ENCODE results near the gene RCAN3. TPM values are rescaled to one million over a fixed set of nuclear protein-coding genes. Genes with fewer than 3 reads are reported as not detected.

RCAN3 gene
- total and polyA plus RNA-seq, 2 of the 13 experiments (the other 11 are each of a cell fraction or from before 2014, with no cell fraction given): 12.2 to 13.3 TPM

DNA sequence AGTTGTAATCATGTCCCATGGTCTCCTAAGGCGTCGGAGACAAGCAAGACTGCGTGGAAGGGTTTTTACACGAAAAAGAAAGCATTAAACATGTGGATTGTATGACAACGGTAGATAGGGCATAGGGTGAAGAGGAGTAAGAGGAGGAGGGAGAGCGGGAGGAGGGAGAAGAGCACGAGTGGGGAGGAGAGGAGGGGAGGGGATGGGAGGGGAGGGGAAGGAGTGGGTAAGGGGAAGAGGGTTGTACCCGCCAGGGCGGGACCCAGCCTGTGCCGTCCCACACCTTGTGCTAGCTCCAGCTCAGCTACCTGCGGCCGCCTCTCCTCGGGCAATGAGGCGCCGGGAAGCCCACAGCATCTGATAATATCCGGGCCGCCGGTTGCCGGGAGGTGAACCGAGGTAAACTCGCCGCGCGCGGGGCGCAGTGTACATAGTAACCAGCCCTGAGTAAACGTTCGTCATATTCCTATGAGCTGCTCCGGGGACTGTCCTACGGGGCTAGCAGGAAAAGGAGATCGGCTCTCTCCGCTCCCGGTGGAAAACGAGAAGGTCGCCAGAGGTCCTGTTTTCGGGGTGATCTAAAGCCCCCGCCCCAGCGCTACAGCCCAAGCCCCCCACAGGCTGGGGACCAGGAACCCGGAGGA, 449 bp upstream of the RCAN3 start (continued):
- TF ChIP-seq, protein P1, sequence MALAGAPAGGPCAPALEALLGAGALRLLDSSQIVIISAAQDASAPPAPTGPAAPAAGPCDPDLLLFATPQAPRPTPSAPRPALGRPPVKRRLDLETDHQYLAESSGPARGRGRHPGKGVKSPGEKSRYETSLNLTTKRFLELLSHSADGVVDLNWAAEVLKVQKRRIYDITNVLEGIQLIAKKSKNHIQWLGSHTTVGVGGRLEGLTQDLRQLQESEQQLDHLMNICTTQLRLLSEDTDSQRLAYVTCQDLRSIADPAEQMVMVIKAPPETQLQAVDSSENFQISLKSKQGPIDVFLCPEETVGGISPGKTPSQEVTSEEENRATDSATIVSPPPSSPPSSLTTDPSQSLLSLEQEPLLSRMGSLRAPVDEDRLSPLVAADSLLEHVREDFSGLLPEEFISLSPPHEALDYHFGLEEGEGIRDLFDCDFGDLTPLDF (CRISPR knock-in tag; IDR thresholded peaks at IDR 0.05): no peak
- TF ChIP-seq MXD4 (CRISPR knock-in tag; IDR thresholded peaks at IDR 0.05) (no peak), ZNF616 (CRISPR knock-in tag; IDR thresholded peaks at IDR 0.05; ENCODE audit: low read depth) (no peak; the same call in 1 of the 2 replicates), NFE2L2 (IDR thresholded peaks at IDR 0.05; ENCODE audit: low read length) (no peak), ZFP82 (CRISPR knock-in tag; IDR thresholded peaks at IDR 0.05; ENCODE audit: borderline replicate concordance) (0 out of 2 replicates have a peak, but pooled peaks have one; percentile 34), NFE2 (CRISPR knock-in tag; IDR thresholded peaks at IDR 0.05) (no peak), SATB2 (CRISPR knock-in tag; IDR thresholded peaks at IDR 0.05) (no peak), ZNF619 (CRISPR knock-in tag; IDR thresholded peaks at IDR 0.05) (0 out of 2 replicates have a peak, but pooled peaks have one; percentile 48), SP1 (IDR thresholded peaks at IDR 0.05) (no peak), SP1 (CRISPR knock-in tag; IDR thresholded peaks at IDR 0.05) (no peak), TEAD3 (CRISPR knock-in tag; optimal IDR thresholded peaks at IDR 0.05; ENCODE audit: borderline replicate concordance) (peak; percentile 7), RBM39 (IDR thresholded peaks at IDR 0.05; ENCODE audit: low read depth, low read length, poor library complexity, severe bottlenecking) (no peak), ZSCAN21 (CRISPR knock-in tag; IDR thresholded peaks at IDR 0.05; ENCODE audit: borderline replicate concordance) (no peak), PHF8 (CRISPR knock-in tag; IDR thresholded peaks at IDR 0.05) (0 out of 2 replicates have a peak, but pooled peaks have one; percentile 19), MBNL3 (CRISPR knock-in tag; conservative IDR thresholded peaks at IDR 0.05) (no peak), ZBTB37 (CRISPR knock-in tag; IDR thresholded peaks at IDR 0.05) (no peak), ZNF501 (CRISPR knock-in tag; IDR thresholded peaks at IDR 0.05) (peak; percentile 45; the same call in 1 of the 2 replicates)
- TF ChIP-seq, protein P2, sequence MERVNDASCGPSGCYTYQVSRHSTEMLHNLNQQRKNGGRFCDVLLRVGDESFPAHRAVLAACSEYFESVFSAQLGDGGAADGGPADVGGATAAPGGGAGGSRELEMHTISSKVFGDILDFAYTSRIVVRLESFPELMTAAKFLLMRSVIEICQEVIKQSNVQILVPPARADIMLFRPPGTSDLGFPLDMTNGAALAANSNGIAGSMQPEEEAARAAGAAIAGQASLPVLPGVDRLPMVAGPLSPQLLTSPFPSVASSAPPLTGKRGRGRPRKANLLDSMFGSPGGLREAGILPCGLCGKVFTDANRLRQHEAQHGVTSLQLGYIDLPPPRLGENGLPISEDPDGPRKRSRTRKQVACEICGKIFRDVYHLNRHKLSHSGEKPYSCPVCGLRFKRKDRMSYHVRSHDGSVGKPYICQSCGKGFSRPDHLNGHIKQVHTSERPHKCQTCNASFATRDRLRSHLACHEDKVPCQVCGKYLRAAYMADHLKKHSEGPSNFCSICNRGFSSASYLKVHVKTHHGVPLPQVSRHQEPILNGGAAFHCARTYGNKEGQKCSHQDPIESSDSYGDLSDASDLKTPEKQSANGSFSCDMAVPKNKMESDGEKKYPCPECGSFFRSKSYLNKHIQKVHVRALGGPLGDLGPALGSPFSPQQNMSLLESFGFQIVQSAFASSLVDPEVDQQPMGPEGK (CRISPR knock-in tag; IDR thresholded peaks at IDR 0.05): peak; percentile 49; the same call in 1 of the 2 replicates
- TF ChIP-seq, protein P3, sequence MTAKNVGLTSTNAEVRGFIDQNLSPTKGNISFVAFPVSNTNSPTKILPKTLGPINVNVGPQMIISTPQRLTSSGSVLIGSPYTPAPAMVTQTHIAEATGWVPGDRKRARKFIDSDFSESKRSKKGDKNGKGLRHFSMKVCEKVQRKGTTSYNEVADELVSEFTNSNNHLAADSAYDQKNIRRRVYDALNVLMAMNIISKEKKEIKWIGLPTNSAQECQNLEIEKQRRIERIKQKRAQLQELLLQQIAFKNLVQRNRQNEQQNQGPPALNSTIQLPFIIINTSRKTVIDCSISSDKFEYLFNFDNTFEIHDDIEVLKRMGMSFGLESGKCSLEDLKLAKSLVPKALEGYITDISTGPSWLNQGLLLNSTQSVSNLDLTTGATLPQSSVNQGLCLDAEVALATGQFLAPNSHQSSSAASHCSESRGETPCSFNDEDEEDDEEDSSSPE (CRISPR knock-in tag; IDR thresholded peaks at IDR 0.05): peak; percentile 31; the same call in 1 of the 2 replicates
- TF ChIP-seq, protein P4, sequence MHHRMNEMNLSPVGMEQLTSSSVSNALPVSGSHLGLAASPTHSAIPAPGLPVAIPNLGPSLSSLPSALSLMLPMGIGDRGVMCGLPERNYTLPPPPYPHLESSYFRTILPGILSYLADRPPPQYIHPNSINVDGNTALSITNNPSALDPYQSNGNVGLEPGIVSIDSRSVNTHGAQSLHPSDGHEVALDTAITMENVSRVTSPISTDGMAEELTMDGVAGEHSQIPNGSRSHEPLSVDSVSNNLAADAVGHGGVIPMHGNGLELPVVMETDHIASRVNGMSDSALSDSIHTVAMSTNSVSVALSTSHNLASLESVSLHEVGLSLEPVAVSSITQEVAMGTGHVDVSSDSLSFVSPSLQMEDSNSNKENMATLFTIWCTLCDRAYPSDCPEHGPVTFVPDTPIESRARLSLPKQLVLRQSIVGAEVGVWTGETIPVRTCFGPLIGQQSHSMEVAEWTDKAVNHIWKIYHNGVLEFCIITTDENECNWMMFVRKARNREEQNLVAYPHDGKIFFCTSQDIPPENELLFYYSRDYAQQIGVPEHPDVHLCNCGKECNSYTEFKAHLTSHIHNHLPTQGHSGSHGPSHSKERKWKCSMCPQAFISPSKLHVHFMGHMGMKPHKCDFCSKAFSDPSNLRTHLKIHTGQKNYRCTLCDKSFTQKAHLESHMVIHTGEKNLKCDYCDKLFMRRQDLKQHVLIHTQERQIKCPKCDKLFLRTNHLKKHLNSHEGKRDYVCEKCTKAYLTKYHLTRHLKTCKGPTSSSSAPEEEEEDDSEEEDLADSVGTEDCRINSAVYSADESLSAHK (CRISPR knock-in tag; IDR thresholded peaks at IDR 0.05; ENCODE audit: borderline replicate concordance): no peak
- TF ChIP-seq, protein P5, sequence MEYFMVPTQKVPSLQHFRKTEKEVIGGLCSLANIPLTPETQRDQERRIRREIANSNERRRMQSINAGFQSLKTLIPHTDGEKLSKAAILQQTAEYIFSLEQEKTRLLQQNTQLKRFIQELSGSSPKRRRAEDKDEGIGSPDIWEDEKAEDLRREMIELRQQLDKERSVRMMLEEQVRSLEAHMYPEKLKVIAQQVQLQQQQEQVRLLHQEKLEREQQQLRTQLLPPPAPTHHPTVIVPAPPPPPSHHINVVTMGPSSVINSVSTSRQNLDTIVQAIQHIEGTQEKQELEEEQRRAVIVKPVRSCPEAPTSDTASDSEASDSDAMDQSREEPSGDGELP (IDR thresholded peaks at IDR 0.05; ENCODE audit: borderline replicate concordance, low read depth): peak; percentile 35; the same call in 1 of the 2 replicates

Measured in HepG2 (cell line).